H1 (cell line): ENCODE data around the gene CORO1C. TPM values are rescaled to one million over a fixed set of nuclear protein-coding genes. Genes with fewer than 3 reads are reported as not detected.

ENCODE experiments used
- CHD1 ChIP-seq: IDR thresholded peaks from 2 replicates; pipeline ENCODE4 v1.6.1; 2012; ENCODE audit warnings: low read depth, low read length, improper control_type of control experiment
- POLR2A ChIP-seq, 2 experiments: IDR thresholded peaks; 1 replicate in 1 of 2; 2 replicates in 1 of 2; pipeline ENCODE4 v1.6.1; 2011; ENCODE audit warnings: low read depth in 2 of 2, low read length in 2 of 2, mild to moderate bottlenecking in 2 of 2; ENCODE audit errors: control extremely low read depth in 1 of 2
- POLR2AphosphoS5 ChIP-seq: IDR thresholded peaks from 2 replicates; pipeline ENCODE4 v1.6.1; 2011; ENCODE audit warnings: low read depth, low read length
- SP4 ChIP-seq: IDR thresholded peaks from 2 replicates; pipeline ENCODE4 v1.6.1; 2012; ENCODE audit warnings: low read length, inconsistent platforms
- TAF1 ChIP-seq: IDR thresholded peaks from 2 replicates; pipeline ENCODE4 v1.6.1; 2011; ENCODE audit warnings: mild to moderate bottlenecking, low read depth, low read length
- TBP ChIP-seq: IDR thresholded peaks from 2 replicates; pipeline ENCODE4 v1.6.1; 2011; ENCODE audit warnings: low read depth, low read length, improper control_type of control experiment
- polyA plus RNA-seq, 7 experiments: library from polyadenylated mRNA; depleted of rRNA in 3 of 7; stranded (reverse) in 5 of 7; unstranded in 2 of 7; fragments of >200 nt in 5 of 7; fragments of 200-250 nt in 2 of 7; gene quantifications; 1 replicate in 5 of 7; 2 replicates in 1 of 7; 4 replicates in 1 of 7; pipeline versions ENCODE4 v1.2.1 to v1.2.3, GENCODE V29; 2011 to 2013; ENCODE audit warnings: missing spikeins in 2 of 7, mixed read lengths in 2 of 7
- total RNA-seq: library from RNA; stranded (reverse); fragmentation: NEBNext Ultra II Directional; extraction: Animal tissue kit (Norgen Biotek cat#: 25700); gene quantifications from 2 replicates; pipeline ENCODE4 v1.2.1, GENCODE V29; 2021
- TF ChIP-seq, protein P1 (sequence below): IDR thresholded peaks from 2 replicates; pipeline ENCODE4 v1.6.1; 2012; ENCODE audit warnings: low read length, inconsistent platforms

CORO1C gene
- total and polyA plus RNA-seq, 2 of the 8 experiments (the other 6 are each of a cell fraction or from before 2014, with no cell fraction given), result 72.7 to 120 TPM

DNA sequence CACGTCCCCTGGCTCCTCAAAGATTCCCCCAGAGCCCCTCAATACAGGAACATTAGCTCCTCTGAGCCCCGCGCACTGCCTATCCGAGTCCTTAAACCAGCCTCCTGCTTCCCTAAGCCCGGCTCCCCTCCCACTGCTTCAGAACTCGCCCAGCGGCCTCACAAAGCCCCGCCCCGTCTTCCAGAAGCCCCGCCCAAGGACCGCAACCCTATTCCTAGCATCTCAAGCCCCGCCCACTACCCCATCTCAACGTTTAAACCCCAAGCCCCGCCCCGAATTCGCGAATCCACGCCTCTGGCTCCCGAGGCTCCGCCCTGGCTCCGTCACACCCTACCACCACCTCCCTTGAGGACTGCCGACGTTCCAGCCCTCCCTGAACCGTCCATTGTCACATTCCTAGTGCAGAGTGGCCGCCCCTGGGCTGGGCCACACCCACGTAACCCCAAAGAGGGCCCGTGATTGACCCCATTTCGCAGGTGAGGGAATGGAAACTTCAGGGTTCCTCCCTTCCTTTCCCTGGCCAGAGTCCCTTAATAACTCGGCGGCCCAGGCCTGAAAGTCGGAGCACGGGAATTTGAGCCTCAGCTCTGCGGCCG, 646 bp upstream of the CORO1C start (continued):
- TF ChIP-seq TBP (peak; percentile 37; the same call in 1 of the 2 replicates), POLR2A (IDR thresholded peaks at IDR 0.05; ENCODE audit: control extremely low read depth in 1 of 2, low read depth in 2 of 2, low read length in 2 of 2) (peak; percentile 31 to 73), CHD1 (no peak), SP4 (peak; percentile 47; the same call in 1 of the 2 replicates), POLR2AphosphoS5 (0 out of 2 replicates have a peak, but pooled peaks have one; percentile 45), TAF1 (peak; percentile 50)
- TF ChIP-seq, protein P1, sequence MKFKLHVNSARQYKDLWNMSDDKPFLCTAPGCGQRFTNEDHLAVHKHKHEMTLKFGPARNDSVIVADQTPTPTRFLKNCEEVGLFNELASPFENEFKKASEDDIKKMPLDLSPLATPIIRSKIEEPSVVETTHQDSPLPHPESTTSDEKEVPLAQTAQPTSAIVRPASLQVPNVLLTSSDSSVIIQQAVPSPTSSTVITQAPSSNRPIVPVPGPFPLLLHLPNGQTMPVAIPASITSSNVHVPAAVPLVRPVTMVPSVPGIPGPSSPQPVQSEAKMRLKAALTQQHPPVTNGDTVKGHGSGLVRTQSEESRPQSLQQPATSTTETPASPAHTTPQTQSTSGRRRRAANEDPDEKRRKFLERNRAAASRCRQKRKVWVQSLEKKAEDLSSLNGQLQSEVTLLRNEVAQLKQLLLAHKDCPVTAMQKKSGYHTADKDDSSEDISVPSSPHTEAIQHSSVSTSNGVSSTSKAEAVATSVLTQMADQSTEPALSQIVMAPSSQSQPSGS, result peak; percentile 52; the same call in 1 of the 2 replicates
